ENCODE measurements around the gene ROS1.

DNA sequence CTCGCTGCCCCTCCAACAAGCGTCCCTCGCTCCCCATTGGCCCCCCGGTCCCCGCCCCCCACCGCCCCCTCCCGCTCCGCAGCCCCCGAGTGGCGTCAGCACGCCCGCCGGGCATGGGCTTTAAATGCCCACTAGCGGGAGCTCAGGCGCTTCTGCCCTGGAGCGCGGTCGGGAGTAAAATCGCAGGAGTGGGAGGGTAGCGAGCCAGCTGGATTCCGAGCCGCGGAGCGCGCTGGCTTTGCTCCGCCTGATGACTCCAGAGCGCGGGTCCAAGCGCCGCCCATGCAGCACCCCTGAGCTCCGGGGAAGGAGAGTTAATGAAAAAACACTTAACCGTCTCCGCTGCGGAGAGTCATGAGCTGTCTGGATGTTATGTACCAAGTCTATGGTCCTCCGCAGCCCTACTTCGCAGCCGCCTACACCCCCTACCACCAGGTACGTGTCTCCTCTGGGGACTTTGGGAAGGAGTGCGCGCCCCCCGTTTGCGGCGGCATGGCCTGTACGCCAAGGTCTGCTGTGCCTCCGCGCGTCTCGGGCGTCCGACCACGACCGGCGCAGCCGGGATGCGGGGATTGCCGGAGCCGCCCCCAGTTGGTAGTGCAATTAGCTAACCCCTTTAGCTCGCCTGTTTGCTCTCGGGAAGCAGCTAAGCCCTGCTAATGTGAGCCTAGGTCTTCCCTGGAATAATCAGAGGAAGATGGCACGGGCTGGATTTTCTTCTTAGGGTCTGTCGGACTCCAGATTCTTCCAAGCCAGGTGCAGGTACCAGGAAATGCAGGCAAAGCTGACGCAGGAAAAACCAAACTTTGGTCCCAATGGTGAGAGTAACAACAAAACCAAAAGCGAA is 160.1 kb downstream of the ROS1 start, which contains the start of gene VGLL2:
- TF ChIP-seq, protein P1, sequence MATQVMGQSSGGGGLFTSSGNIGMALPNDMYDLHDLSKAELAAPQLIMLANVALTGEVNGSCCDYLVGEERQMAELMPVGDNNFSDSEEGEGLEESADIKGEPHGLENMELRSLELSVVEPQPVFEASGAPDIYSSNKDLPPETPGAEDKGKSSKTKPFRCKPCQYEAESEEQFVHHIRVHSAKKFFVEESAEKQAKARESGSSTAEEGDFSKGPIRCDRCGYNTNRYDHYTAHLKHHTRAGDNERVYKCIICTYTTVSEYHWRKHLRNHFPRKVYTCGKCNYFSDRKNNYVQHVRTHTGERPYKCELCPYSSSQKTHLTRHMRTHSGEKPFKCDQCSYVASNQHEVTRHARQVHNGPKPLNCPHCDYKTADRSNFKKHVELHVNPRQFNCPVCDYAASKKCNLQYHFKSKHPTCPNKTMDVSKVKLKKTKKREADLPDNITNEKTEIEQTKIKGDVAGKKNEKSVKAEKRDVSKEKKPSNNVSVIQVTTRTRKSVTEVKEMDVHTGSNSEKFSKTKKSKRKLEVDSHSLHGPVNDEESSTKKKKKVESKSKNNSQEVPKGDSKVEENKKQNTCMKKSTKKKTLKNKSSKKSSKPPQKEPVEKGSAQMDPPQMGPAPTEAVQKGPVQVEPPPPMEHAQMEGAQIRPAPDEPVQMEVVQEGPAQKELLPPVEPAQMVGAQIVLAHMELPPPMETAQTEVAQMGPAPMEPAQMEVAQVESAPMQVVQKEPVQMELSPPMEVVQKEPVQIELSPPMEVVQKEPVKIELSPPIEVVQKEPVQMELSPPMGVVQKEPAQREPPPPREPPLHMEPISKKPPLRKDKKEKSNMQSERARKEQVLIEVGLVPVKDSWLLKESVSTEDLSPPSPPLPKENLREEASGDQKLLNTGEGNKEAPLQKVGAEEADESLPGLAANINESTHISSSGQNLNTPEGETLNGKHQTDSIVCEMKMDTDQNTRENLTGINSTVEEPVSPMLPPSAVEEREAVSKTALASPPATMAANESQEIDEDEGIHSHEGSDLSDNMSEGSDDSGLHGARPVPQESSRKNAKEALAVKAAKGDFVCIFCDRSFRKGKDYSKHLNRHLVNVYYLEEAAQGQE (IDR thresholded peaks at IDR 0.05; ENCODE audit: insufficient read depth in 1 of 2, low read depth in 2 of 2, low read length in 2 of 2): no peak
- TF ChIP-seq SIN3A (IDR thresholded peaks at IDR 0.05; ENCODE audit: borderline replicate concordance, insufficient read depth, low read length) (no peak), POLR2AphosphoS5 (IDR thresholded peaks at IDR 0.05; ENCODE audit: low read depth, low read length) (no peak), TAF1 (IDR thresholded peaks at IDR 0.05; ENCODE audit: borderline replicate concordance, insufficient read depth, low read length) (no peak)

Measured in PFSK-1 (cell line).